Thyroid gland (tissue), 4 donors: ENCODE data around the gene MAD1L1. TPM values are rescaled to one million over a fixed set of nuclear protein-coding genes. Genes with fewer than 3 reads are reported as not detected.

Experiments
- DNase-seq, 2 donors: peaks; one replicate each; pipeline ENCODE4 v3.0.0-alpha.2; 2019
- H3K27ac ChIP-seq, 3 donors: fragments of 200-600 bp; sonication (generic); 1 replicate in 2 of 3; 2 replicates in 1 of 3; pipeline ENCODE4 v1.5.1; 2016 to 2019; ENCODE audit warnings: mild to moderate bottlenecking in 1 of 3, moderate library complexity in 1 of 3
- H3K27me3 ChIP-seq: fragments of 200-600 bp; sonication (generic); one replicate; pipeline ENCODE4 v1.5.1; 2019
- H3K36me3 ChIP-seq, 2 donors: fragments of 200-600 bp; sonication (generic); one replicate each; pipeline ENCODE4 v1.5.1; 2016 to 2019
- H3K4me1 ChIP-seq, 2 donors: fragments of 200-600 bp; sonication (generic); one replicate each; pipeline ENCODE4 v1.5.1; 2017 to 2019
- H3K4me3 ChIP-seq, 3 donors: fragments of 200-600 bp; sonication (generic); replicated peaks in 1 of 3; 1 replicate in 2 of 3; 2 replicates in 1 of 3; pipeline ENCODE4 v1.5.1; 2016; ENCODE audit warnings: mild to moderate bottlenecking in 1 of 3
- H3K9me3 ChIP-seq: fragments of 200-600 bp; sonication (generic); one replicate; pipeline ENCODE4 v1.5.1; 2017
- POLR2A ChIP-seq, 2 donors: fragments of 450-650 bp; IDR thresholded peaks; one replicate each; pipeline ENCODE4 v1.6.1; 2017; ENCODE audit warnings: antibody characterized with exemption in 2 of 2, mild to moderate bottlenecking in 2 of 2, moderate library complexity in 1 of 2
- WGBS, 2 donors: methylation state at CpG; one replicate each; pipeline ENCODE4 v1.1.5; 2017; 5-methylcytosine and 5-hydroxymethylcytosine counted together
- intact Hi-C: fragments of 100-400 bp; cut with DNase I; formaldehyde crosslinking; loops from one replicate; pipeline ENCODE4 v1.15.1; 2023
- total RNA-seq, 4 donors: library from RNA; depleted of rRNA; stranded (reverse); fragments of >200 nt; gene quantifications; one replicate each; pipeline ENCODE4 v1.2.3, GENCODE V29; 2016
- TF ChIP-seq, protein P1 (sequence below), 6 experiments: fragments of 200-600 bp in 3 of 6; fragments of 450-650 bp in 3 of 6; sonication (generic) in 3 of 6; IDR thresholded peaks; one replicate each; pipeline ENCODE4 v1.5.1; 2016 to 2019; ENCODE audit warnings: antibody characterized with exemption in 6 of 6, mild to moderate bottlenecking in 2 of 6, inconsistent platforms in 1 of 6, moderate library complexity in 1 of 6

Gene MAD1L1
- total RNA-seq, 4 donors from 2014 or later: 27.4 to 38.6 (median 33.9) TPM

DNA sequence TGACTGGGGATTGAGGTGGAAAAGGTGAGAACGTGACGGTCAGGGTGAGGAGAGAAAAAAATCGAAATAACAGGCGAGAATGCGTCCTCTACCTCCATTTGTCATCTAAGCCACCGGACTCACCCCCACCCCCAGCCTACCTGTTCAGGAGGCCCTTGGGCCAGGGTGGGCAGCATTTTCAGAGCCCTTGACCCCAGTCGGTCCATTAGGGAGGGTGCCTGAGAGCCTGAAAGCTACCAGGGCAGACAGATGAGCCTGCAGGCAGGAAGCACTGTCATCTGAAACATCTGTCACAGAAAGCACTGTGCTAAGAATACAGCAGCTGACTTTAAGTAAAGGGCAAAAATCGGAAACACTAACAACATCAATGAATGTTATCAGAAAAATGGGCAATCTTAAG is 47.0 kb downstream of the MAD1L1 start:
- Histone ChIP-seq H3K4me1 (no peaks in the 10 kb centered on the region), H3K27me3 (no peaks in the 10 kb centered on the region), H3K9me3 (no peaks in the 10 kb centered on the region), H3K4me3 (no peak overlapping the region), H3K36me3 (no peaks in the 10 kb centered on the region), H3K27ac (no peak overlapping the region)
- intact Hi-C loops: no loop called here
- TF ChIP-seq POLR2A (IDR thresholded peaks at IDR 0.05): no peak
- TF ChIP-seq, protein P1, sequence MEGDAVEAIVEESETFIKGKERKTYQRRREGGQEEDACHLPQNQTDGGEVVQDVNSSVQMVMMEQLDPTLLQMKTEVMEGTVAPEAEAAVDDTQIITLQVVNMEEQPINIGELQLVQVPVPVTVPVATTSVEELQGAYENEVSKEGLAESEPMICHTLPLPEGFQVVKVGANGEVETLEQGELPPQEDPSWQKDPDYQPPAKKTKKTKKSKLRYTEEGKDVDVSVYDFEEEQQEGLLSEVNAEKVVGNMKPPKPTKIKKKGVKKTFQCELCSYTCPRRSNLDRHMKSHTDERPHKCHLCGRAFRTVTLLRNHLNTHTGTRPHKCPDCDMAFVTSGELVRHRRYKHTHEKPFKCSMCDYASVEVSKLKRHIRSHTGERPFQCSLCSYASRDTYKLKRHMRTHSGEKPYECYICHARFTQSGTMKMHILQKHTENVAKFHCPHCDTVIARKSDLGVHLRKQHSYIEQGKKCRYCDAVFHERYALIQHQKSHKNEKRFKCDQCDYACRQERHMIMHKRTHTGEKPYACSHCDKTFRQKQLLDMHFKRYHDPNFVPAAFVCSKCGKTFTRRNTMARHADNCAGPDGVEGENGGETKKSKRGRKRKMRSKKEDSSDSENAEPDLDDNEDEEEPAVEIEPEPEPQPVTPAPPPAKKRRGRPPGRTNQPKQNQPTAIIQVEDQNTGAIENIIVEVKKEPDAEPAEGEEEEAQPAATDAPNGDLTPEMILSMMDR (IDR thresholded peaks at IDR 0.05): no peak
- DNase-seq: no peak
- 92 to 96% methylated on average over 8 of the region's 8 CpGs for WGBS, 2 donors

DNA sequence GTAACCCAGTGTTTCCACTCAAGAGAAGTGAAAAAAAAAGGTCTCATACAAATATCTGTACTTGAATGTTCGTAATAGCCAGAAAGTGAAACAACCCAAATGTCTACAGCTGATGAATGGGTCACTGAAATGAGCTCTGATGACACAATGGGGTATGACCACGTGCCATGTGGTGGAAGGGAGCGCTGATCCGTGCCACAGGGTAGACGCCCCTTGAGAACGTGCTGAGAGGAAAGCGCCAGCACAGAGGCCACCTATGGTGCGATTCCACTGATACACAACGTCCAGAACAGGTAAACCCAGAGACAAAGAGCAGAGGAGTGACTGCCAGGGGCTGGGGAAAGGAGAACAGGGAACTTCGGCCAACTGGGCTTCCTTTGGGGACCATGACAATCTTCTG is 50.3 kb downstream of the MAD1L1 start:
- no peaks in the 10 kb centered on the region for H3K4me1 ChIP-seq
- no peak overlapping the region for H3K27ac ChIP-seq
- DNase-seq: no peak
- no peak overlapping the region for H3K4me3 ChIP-seq
- intact Hi-C loops: no loop called here
- no peaks in the 10 kb centered on the region for H3K27me3 ChIP-seq
- no peaks in the 10 kb centered on the region for H3K9me3 ChIP-seq
- 91 to 93% methylated on average over 10 of the region's 10 CpGs for WGBS, 2 donors
- no peaks in the 10 kb centered on the region for H3K36me3 ChIP-seq
- TF ChIP-seq POLR2A (IDR thresholded peaks at IDR 0.05): no peak
- TF ChIP-seq, protein P1 (IDR thresholded peaks at IDR 0.05): no peak

DNA sequence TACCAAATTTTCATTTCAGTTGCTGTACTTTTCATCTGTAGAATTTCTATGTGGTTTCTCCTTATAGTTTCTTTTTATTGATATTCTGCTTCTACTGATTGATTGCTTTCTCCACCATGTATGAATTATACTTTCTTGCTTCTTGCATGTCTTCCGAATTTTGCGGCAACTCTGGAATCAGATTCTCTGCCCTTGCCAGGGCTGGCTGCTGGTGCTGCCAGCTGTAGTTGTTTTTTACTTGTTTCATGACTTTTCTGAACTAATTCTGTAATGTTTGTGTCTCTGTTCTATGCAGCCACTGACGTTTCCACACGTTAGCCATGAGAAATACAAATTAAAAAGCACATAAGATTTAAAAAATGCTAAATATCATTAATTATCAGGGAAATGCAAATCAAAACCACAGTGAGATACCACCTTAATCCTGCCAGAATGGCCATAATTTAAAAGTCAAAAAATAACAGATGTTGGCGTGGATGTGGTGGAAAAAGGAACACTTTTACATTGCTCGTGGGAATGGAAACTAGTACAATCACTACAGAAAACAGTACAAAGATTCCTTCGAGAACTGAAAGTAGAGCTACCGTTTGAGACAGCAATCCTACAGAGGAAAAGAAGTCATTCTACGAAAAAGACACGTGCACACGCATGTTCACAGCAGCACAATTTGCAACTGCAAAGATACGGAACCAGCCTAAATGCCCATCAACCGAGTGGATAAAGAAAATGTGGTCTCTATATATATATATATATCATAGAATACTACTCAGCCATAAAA is 51.5 kb downstream of the MAD1L1 start:
- no peaks in the 10 kb centered on the region for H3K36me3 ChIP-seq
- TF ChIP-seq, protein P1 (IDR thresholded peaks at IDR 0.05): no peak
- TF ChIP-seq POLR2A (IDR thresholded peaks at IDR 0.05): no peak
- intact Hi-C loops: no loop called here
- no peaks in the 10 kb centered on the region for H3K27me3 ChIP-seq
- DNase-seq: no peak
- WGBS, 2 donors: 94% methylated on average over 13 of the region's 13 CpGs
- H3K4me1 ChIP-seq: no peaks in the 10 kb centered on the region
- no peak overlapping the region for H3K4me3 ChIP-seq
- no peaks in the 10 kb centered on the region for H3K9me3 ChIP-seq
- H3K27ac ChIP-seq: no peak overlapping the region

DNA sequence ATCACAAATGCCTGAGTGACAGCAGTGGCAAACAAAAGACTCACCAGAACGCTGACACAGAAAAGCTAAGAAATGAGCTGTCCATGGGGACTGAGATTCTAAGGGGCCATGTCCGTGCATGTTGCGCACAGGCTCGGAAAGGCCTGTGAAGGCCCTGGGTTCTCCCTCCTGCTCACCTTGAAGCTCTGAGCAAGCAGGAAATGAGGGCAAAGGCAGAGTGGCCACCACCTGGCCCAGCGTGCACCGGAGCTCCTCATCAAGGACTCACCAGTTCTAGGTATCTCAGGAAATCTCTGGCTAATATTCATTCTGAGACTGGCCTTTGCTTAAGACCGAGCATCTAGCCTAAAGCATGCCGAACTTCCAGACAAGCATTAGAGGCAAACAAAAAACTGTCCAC is 52.7 kb downstream of the MAD1L1 start:
- Histone ChIP-seq H3K27ac (no peak overlapping the region), H3K9me3 (no peaks in the 10 kb centered on the region), H3K4me1 (peaks cover 8 to 9% of the 10 kb centered on the region in 2 donors), H3K36me3 (no peaks in the 10 kb centered on the region), H3K4me3 (no peak overlapping the region), H3K27me3 (no peaks in the 10 kb centered on the region)
- WGBS, 2 donors: 95 to 97% methylated on average over 8 of the region's 8 CpGs
- intact Hi-C loops: no loop called here
- DNase-seq: no peak
- no peak for TF ChIP-seq POLR2A (IDR thresholded peaks at IDR 0.05)
- TF ChIP-seq, protein P1 (IDR thresholded peaks at IDR 0.05): no peak

DNA sequence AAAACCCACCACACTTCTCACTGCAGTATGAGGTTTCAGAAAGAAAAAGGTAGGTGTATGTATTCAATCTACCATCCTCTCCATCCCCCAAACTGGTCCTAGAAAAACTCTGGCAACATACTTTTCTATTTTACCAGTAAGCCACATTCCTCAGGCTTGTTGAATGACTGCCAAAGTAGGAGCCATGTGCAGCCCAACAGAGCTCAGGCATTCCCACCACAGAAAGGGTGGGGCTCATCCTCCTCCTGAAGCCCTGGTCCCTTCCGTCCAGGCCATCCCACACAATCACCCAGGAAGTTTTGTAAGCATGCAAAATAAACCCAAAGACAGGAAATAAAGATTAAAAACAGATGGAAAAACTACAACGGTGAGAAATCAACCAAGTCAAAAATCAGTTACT is 57.2 kb downstream of the MAD1L1 start:
- H3K4me1 ChIP-seq: peaks cover 23 to 30% of the 10 kb centered on the region in 2 donors

More for the DNA sequence above, 57.2 kb downstream of the MAD1L1 start:
- intact Hi-C loops: no loop called here
- TF ChIP-seq, protein P1 (IDR thresholded peaks at IDR 0.05): no peak
- TF ChIP-seq POLR2A (IDR thresholded peaks at IDR 0.05): no peak
- Histone ChIP-seq H3K4me3 (no peak overlapping the region), H3K27ac (peak overlapping the region in 1 of 3 donors; percentile 29), H3K36me3 (no peaks in the 10 kb centered on the region), H3K27me3 (no peaks in the 10 kb centered on the region), H3K9me3 (no peaks in the 10 kb centered on the region)
- peak; percentile 69 to 73 for DNase-seq
- WGBS, 2 donors: 22 to 26% methylated on average over 2 of the region's 2 CpGs
